HTERT RPE-1 (cell line): ENCODE measurements around the gene RASA3.

ENCODE experiments used
- in situ Hi-C: fragments of 300-500 bp; cut with MboI; formaldehyde crosslinking; loops from 4 replicates; pipeline ENCODE4 v1.14.3; 2020; ENCODE audit warnings: low sequenced_read_pairs

The RASA3 gene

GRCh38 chr13:113943821-113944565 lies 188.4 kb downstream of the RASA3 start:
- in situ Hi-C loops, result no loop called here

- in situ Hi-C loops, result no loop called here
Measured at GRCh38 chr13:113942591-113943103, 189.8 kb downstream of the RASA3 start.

GRCh38 chr13:113941571-113942191 lies 190.7 kb downstream of the RASA3 start:
- in situ Hi-C loops, result no loop called here

- in situ Hi-C loops, result no loop called here
Measured at GRCh38 chr13:113939944-113940297, 192.5 kb downstream of the RASA3 start.

- in situ Hi-C loops, result no loop called here
Measured at GRCh38 chr13:113939129-113939943, 193.1 kb downstream of the RASA3 start.

GRCh38 chr13:113938716-113939115 lies 193.7 kb downstream of the RASA3 start:
- in situ Hi-C loops, result no loop called here

GRCh38 chr13:113938246-113938645 lies 194.2 kb downstream of the RASA3 start:
- in situ Hi-C loops, result no loop called here

GRCh38 chr13:113937527-113938180 lies 194.8 kb downstream of the RASA3 start:
- in situ Hi-C loops, result no loop called here

- in situ Hi-C loops, result no loop called here
Measured at GRCh38 chr13:113937073-113937472, 195.3 kb downstream of the RASA3 start.

- in situ Hi-C loops, result no loop called here
Measured at GRCh38 chr13:113936166-113936965, 196.1 kb downstream of the RASA3 start.

- in situ Hi-C loops, result no loop called here
Measured at GRCh38 chr13:113935001-113935844, 197.2 kb downstream of the RASA3 start.

- in situ Hi-C loops, result no loop called here
Measured at GRCh38 chr13:113934576-113934975, 197.8 kb downstream of the RASA3 start.

GRCh38 chr13:113933901-113934300 lies 198.5 kb downstream of the RASA3 start:
- in situ Hi-C loops, result no loop called here

GRCh38 chr13:113931841-113932459 lies 200.5 kb downstream of the RASA3 start:
- in situ Hi-C loops, result no loop called here

- in situ Hi-C loops, result no loop called here
Measured at GRCh38 chr13:113930671-113931637, 201.5 kb downstream of the RASA3 start.

GRCh38 chr13:113929628-113930615 lies 202.5 kb downstream of the RASA3 start:
- in situ Hi-C loops, result no loop called here
